GM12878 (cell line): ENCODE data around the gene SPINK1.

Experiments used
- BHLHE40 ChIP-seq, 2 experiments: fragments of 450-650 bp in 1 of 2; IDR thresholded peaks; 2 replicates each; pipeline ENCODE4 v1.6.1; 2011 to 2017; ENCODE audit warnings: low read depth in 2 of 2, borderline replicate concordance in 1 of 2, improper control_type of control experiment in 1 of 2, low read length in 1 of 2, mild to moderate bottlenecking in 1 of 2
- CHD4 ChIP-seq: fragments of 200-600 bp; sonication (generic); IDR thresholded peaks from 2 replicates; pipeline ENCODE4 v1.6.1; 2016; ENCODE audit warnings: mild to moderate bottlenecking
- CTCF ChIP-seq, 3 experiments: IDR thresholded peaks in 2 of 3; conservative IDR thresholded peaks in 1 of 3; 2 replicates each; pipeline ENCODE4 v1.5.1; 2011; ENCODE audit warnings: low read depth in 3 of 3, low read length in 3 of 3, mild to moderate bottlenecking in 3 of 3, control low read depth in 2 of 3, moderate library complexity in 2 of 3, inconsistent platforms in 1 of 3, mixed read lengths in 1 of 3; ENCODE audit not compliant: control insufficient read depth in 2 of 3, insufficient read depth in 1 of 3; ENCODE audit errors: extremely low read depth in 1 of 3
- ELK1 ChIP-seq: IDR thresholded peaks from 2 replicates; pipeline ENCODE4 v1.6.1; 2012; ENCODE audit warnings: low read depth, low read length, improper control_type of control experiment
- KDM1A ChIP-seq: fragments of 200-600 bp; sonication (generic); IDR thresholded peaks from 2 replicates; pipeline ENCODE4 v1.6.1; 2016; ENCODE audit warnings: borderline replicate concordance
- POLR2AphosphoS5 ChIP-seq: IDR thresholded peaks from 2 replicates; pipeline ENCODE4 v1.6.1; 2011; ENCODE audit warnings: mild to moderate bottlenecking, low read length, inconsistent platforms
- USF2 ChIP-seq: IDR thresholded peaks from 2 replicates; pipeline ENCODE4 v1.6.1; 2011; ENCODE audit warnings: low read depth, low read length, improper control_type of control experiment, borderline replicate concordance
- ZNF207 ChIP-seq: fragments of 450-650 bp; IDR thresholded peaks from 2 replicates; pipeline ENCODE4 v1.6.1; 2014; ENCODE audit warnings: antibody characterized with exemption, mild to moderate bottlenecking, borderline replicate concordance
- ZNF384 ChIP-seq: IDR thresholded peaks from 2 replicates; pipeline ENCODE4 v1.6.1; 2012; ENCODE audit warnings: low read depth, mild to moderate bottlenecking, low read length, improper control_type of control experiment, borderline replicate concordance

GRCh38 chr5:147878066-147878759, 46.7 kb upstream of the SPINK1 start, which contains the start of gene SCGB3A2:
- TF ChIP-seq BHLHE40 (IDR thresholded peaks at IDR 0.05; ENCODE audit: borderline replicate concordance in 1 of 2, low read depth in 2 of 2, low read length in 1 of 2) (no peak), CTCF (IDR thresholded peaks at IDR 0.05 in 2 of 3, conservative IDR thresholded peaks at IDR 0.05 in 1 of 3; ENCODE audit: control insufficient read depth in 2 of 3, extremely low read depth in 1 of 3, insufficient read depth in 1 of 3, low read depth in 3 of 3, low read length in 3 of 3) (no peak), ZNF384 (no peak), POLR2AphosphoS5 (no peak), KDM1A (no peak), ZNF207 (no peak), CHD4 (no peak), ELK1 (no peak), USF2 (no peak)
